Measurements from ENCODE around the gene BIN2.
A peak's percentile ranks its signal among the peaks of the same experiment; 100 is the strongest.
"Not testable (repeated sequence)": the region's sequence is repeated elsewhere in the genome, so short reads cannot be mapped to it uniquely, and the experiment has no call there.

BIN2 gene

GRCh38 chr12:51343201-51343600, 19.2 kb upstream of the BIN2 start:
- DNase-seq = no peak

- no peak for DNase-seq
These were observed 18.4 kb upstream of the BIN2 start for GRCh38 chr12:51342416-51342815.

GRCh38 chr12:51341251-51342007, 17.5 kb upstream of the BIN2 start:
- DNase-seq = peak; percentile 45

GRCh38 chr12:51339750-51340149, 15.8 kb upstream of the BIN2 start:
- DNase-seq = no peak

- not testable (repeated sequence) for DNase-seq
These were observed 13.4 kb upstream of the BIN2 start for GRCh38 chr12:51337336-51337735.

GRCh38 chr12:51335931-51336330, 12.0 kb upstream of the BIN2 start:
- no peak for DNase-seq

- no peak for DNase-seq
These were observed 10.8 kb upstream of the BIN2 start for GRCh38 chr12:51334764-51335163.

- DNase-seq = no peak
These were observed 9.6 kb upstream of the BIN2 start for GRCh38 chr12:51333536-51333935.

GRCh38 chr12:51330186-51330585, 6.2 kb upstream of the BIN2 start:
- DNase-seq = no peak

GRCh38 chr12:51329742-51330141, 5.8 kb upstream of the BIN2 start:
- DNase-seq = no peak

GRCh38 chr12:51328587-51328986, 4.6 kb upstream of the BIN2 start:
- DNase-seq = no peak

GRCh38 chr12:51326698-51327439, 2.9 kb upstream of the BIN2 start:
- DNase-seq = no peak

GRCh38 chr12:51324953-51325352, 979 bp upstream of the BIN2 start:
- DNase-seq = no peak

GRCh38 chr12:51323317-51323960, 535 bp downstream of the BIN2 start:
- no peak for DNase-seq

GRCh38 chr12:51322452-51322851, 1.5 kb downstream of the BIN2 start:
- no peak for DNase-seq

- DNase-seq = no peak
These were observed 2.1 kb downstream of the BIN2 start for GRCh38 chr12:51321882-51322281.

GRCh38 chr12:51320695-51321320, 3.2 kb downstream of the BIN2 start:
- DNase-seq = no peak

GRCh38 chr12:51320311-51320694, 3.7 kb downstream of the BIN2 start:
- DNase-seq = no peak

- no peak for DNase-seq
These were observed 5.0 kb downstream of the BIN2 start for GRCh38 chr12:51318846-51319599.

GRCh38 chr12:51318057-51318806, 5.7 kb downstream of the BIN2 start:
- not testable (repeated sequence) for DNase-seq

- no peak for DNase-seq
These were observed 12.6 kb downstream of the BIN2 start for GRCh38 chr12:51311389-51311788.
